ENCODE data around the gene TSPAN18.

The TSPAN18 gene

GRCh38 chr11:44782478-44782877 lies 55.7 kb downstream of the TSPAN18 start:
- no peak for DNase-seq (ENCODE audit: low spot score)
- in situ Hi-C loops (cut with MboI; ENCODE audit: low pct_unique_long_range_greater_than_20kb, low sequenced_read_pairs, unreplicated experiment): no loop called here
- TF ChIP-seq, protein P1, sequence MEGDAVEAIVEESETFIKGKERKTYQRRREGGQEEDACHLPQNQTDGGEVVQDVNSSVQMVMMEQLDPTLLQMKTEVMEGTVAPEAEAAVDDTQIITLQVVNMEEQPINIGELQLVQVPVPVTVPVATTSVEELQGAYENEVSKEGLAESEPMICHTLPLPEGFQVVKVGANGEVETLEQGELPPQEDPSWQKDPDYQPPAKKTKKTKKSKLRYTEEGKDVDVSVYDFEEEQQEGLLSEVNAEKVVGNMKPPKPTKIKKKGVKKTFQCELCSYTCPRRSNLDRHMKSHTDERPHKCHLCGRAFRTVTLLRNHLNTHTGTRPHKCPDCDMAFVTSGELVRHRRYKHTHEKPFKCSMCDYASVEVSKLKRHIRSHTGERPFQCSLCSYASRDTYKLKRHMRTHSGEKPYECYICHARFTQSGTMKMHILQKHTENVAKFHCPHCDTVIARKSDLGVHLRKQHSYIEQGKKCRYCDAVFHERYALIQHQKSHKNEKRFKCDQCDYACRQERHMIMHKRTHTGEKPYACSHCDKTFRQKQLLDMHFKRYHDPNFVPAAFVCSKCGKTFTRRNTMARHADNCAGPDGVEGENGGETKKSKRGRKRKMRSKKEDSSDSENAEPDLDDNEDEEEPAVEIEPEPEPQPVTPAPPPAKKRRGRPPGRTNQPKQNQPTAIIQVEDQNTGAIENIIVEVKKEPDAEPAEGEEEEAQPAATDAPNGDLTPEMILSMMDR (IDR thresholded peaks at IDR 0.05; ENCODE audit: extremely low read depth, insufficient read depth, missing control alignments): no peak

GRCh38 chr11:44784436-44784760 lies 57.6 kb downstream of the TSPAN18 start:
- TF ChIP-seq, protein P1 (IDR thresholded peaks at IDR 0.05; ENCODE audit: extremely low read depth, insufficient read depth, missing control alignments): no peak
- in situ Hi-C loops (cut with MboI; ENCODE audit: low pct_unique_long_range_greater_than_20kb, low sequenced_read_pairs, unreplicated experiment): no loop called here
- no peak for DNase-seq (ENCODE audit: low spot score)

DNA sequence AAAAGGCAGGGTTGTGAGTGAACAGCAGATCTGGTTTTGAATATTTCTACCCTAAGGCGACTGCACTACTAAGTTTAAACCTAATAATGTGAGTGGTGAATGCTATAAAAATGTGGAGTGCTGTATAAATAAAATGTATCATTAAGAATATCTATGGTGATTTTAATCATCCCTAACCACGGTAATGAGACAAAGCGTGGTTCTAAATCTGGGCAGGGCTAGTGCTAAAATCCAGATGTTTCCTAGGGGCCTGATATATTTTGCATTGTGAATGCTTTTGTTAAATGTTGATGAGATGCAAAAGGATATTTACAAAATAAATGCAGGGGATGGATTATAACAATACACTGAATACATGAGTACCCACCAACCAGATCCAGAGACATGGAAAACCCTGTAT lies 58.1 kb downstream of the TSPAN18 start:
- DNase-seq (ENCODE audit: low spot score): no peak
- in situ Hi-C loops (cut with MboI; ENCODE audit: low pct_unique_long_range_greater_than_20kb, low sequenced_read_pairs, unreplicated experiment): no loop called here
- TF ChIP-seq, protein P1 (IDR thresholded peaks at IDR 0.05; ENCODE audit: extremely low read depth, insufficient read depth, missing control alignments): no peak

DNA sequence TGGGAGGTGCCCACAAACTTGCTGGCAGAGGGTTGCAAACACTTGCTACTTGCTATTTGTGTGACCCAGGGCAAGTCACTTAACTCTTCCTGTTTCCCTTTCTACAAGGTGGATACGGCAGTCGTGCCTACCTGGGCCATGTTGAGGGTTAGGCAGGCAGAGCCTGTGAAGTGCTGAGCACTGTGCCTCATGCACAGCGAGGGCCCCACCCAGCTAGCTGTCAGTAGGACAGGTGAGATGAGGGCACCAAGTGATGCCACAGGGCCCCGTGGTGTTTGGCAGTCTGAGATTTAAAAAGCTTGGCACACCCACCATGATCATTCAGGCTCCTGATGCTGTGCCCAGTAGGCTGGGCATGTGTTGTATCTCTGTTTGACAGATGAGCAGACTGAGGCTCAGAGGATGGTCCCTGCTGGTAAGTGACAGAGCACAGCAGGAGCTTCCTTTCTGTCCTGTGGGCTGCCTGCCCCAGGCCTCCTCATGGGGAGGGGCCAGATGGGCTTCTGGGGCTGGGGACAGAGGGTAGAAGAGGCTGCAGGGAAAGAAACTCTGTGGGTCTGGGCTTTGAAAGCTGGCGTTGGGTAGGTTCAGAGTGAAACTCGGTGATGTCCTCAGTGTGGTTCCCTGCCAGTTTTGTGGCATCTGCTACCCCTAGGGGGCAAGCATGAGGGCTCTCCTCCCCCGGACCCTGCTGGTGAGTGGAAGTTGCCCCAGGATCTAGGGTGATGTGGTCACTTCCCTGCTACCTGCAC lies 59.3 kb downstream of the TSPAN18 start:
- TF ChIP-seq, protein P1 (IDR thresholded peaks at IDR 0.05; ENCODE audit: extremely low read depth, insufficient read depth, missing control alignments): peak; percentile 24
- in situ Hi-C loops (cut with MboI; ENCODE audit: low pct_unique_long_range_greater_than_20kb, low sequenced_read_pairs, unreplicated experiment): no loop called here
- DNase-seq (ENCODE audit: low spot score): no peak

- in situ Hi-C loops (cut with MboI; ENCODE audit: low pct_unique_long_range_greater_than_20kb, low sequenced_read_pairs, unreplicated experiment): no loop called here
- TF ChIP-seq, protein P1 (IDR thresholded peaks at IDR 0.05; ENCODE audit: extremely low read depth, insufficient read depth, missing control alignments): no peak
- no peak for DNase-seq (ENCODE audit: low spot score)
Observed at GRCh38 chr11:44787070-44787469, 60.3 kb downstream of the TSPAN18 start.

GRCh38 chr11:44787981-44788380 lies 61.2 kb downstream of the TSPAN18 start:
- TF ChIP-seq, protein P1 (IDR thresholded peaks at IDR 0.05; ENCODE audit: extremely low read depth, insufficient read depth, missing control alignments): no peak
- in situ Hi-C loops (cut with MboI; ENCODE audit: low pct_unique_long_range_greater_than_20kb, low sequenced_read_pairs, unreplicated experiment): no loop called here
- no peak for DNase-seq (ENCODE audit: low spot score)

All from GM13977 (cell line).